Fibroblast of lung (primary cell): ENCODE results near the gene SLC16A14. TPM values are rescaled to one million over a fixed set of nuclear protein-coding genes. Genes with fewer than 3 reads are reported as not detected.

Experiments used
- DNase-seq, 2 donors: peaks; one replicate each; pipeline versions ENCODE4 v3.0.0 to v3.0.0-alpha.2; 2010; ENCODE audit warnings: low read depth in 2 of 2
- H2AFZ ChIP-seq: 2 replicates; pipeline ENCODE4 v1.5.1; 2012; ENCODE audit warnings: low read length, control low read depth, inconsistent platforms
- H3K27ac ChIP-seq: 2 replicates; pipeline ENCODE4 v1.5.1; 2011; ENCODE audit warnings: low read length, control low read depth; ENCODE audit not compliant: insufficient read depth
- H3K27me3 ChIP-seq: 2 replicates; pipeline ENCODE4 v1.5.1; 2011; ENCODE audit warnings: mild to moderate bottlenecking, low read length; ENCODE audit not compliant: control insufficient read depth, insufficient read depth
- H3K36me3 ChIP-seq: 2 replicates; pipeline ENCODE4 v1.5.1; 2011; ENCODE audit warnings: low read length; ENCODE audit not compliant: control insufficient read depth, insufficient read depth
- H3K4me1 ChIP-seq: 2 replicates; pipeline ENCODE4 v1.5.1; 2011; ENCODE audit warnings: low read length; ENCODE audit not compliant: control insufficient read depth, insufficient read depth; ENCODE audit errors: extremely low read depth
- H3K4me2 ChIP-seq: 2 replicates; pipeline ENCODE4 v1.5.1; 2011; ENCODE audit warnings: low read length, control low read depth; ENCODE audit not compliant: insufficient read depth; ENCODE audit errors: extremely low read depth
- H3K4me3 ChIP-seq, 4 experiments: fragments of 200-600 bp in 1 of 4; sonication (generic) in 1 of 4; replicated peaks in 1 of 4; 2 replicates each; pipeline ENCODE4 v1.5.1; 2011 to 2016; ENCODE audit warnings: low read length in 4 of 4, low read depth in 3 of 4, mild to moderate bottlenecking in 3 of 4, control low read depth in 2 of 4, inconsistent platforms in 1 of 4, mixed read lengths in 1 of 4; ENCODE audit not compliant: insufficient read depth in 1 of 4; ENCODE audit errors: control extremely low read depth in 1 of 4
- H3K79me2 ChIP-seq: 2 replicates; pipeline ENCODE4 v1.5.1; 2012; ENCODE audit warnings: mild to moderate bottlenecking, low read length, inconsistent platforms; ENCODE audit not compliant: control insufficient read depth, insufficient read depth
- H3K9ac ChIP-seq: 2 replicates; pipeline ENCODE4 v1.5.1; 2011; ENCODE audit warnings: mild to moderate bottlenecking, low read length, control low read depth; ENCODE audit not compliant: insufficient read depth
- H3K9me3 ChIP-seq: 2 replicates; pipeline ENCODE4 v1.5.1; 2012; ENCODE audit warnings: low read depth, low read length; ENCODE audit not compliant: control insufficient read depth, insufficient read depth
- H4K20me1 ChIP-seq: 2 replicates; pipeline ENCODE4 v1.5.1; 2011; ENCODE audit warnings: low read length; ENCODE audit not compliant: control insufficient read depth, insufficient read depth; ENCODE audit errors: extremely low read depth
- CTCF ChIP-seq, 2 donors: IDR thresholded peaks in 1 of 2; conservative IDR thresholded peaks in 1 of 2; 1 replicate in 1 of 2; 2 replicates in 1 of 2; pipeline ENCODE4 v1.5.1; 2011 to 2012; ENCODE audit warnings: low read length in 2 of 2, control low read depth in 1 of 2, inconsistent platforms in 1 of 2, low read depth in 1 of 2, mild to moderate bottlenecking in 1 of 2
- EZH2 ChIP-seq: IDR thresholded peaks from 2 replicates; pipeline ENCODE4 v1.5.1; 2012; ENCODE audit warnings: low read length, control low read depth, mild to moderate bottlenecking; ENCODE audit errors: missing control alignments
- polyA plus RNA-seq, 2 donors: library from polyadenylated mRNA; depleted of rRNA in 1 of 2; stranded (reverse) in 1 of 2; unstranded in 1 of 2; fragments of >200 nt; gene quantifications; 2 replicates each; pipeline ENCODE4 v1.2.1, GENCODE V29; 2011 to 2012; ENCODE audit warnings: missing spikeins in 1 of 2
- total RNA-seq: library from RNA; depleted of rRNA; stranded (reverse); fragments of >200 nt; gene quantifications from 2 replicates; pipeline ENCODE4 v1.2.1, GENCODE V29; 2014

Gene SLC16A14
- total and polyA plus RNA-seq, 2 donors (not counting 1 experiment from before 2014, with no cell fraction given): 1.8 to 5.6 TPM

DNA sequence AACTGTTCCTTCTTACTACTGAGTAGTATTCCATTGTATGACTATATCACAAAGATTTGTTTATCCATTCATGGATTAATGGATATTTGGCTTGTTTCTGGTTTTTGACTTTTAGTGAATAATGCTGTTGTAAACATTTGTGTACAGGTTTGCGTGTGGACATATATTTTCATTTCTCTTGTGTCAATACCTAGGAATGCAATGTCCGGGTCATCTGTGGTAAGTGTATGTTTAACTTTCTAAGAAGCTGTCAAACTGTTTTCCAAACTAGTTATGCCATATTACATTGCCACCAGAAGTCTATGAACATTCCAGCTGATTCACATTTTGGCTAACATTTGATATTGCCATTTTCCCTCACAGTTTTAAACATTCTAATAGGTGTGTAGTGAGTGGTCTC, 29.1 kb upstream of the SLC16A14 start:
- Histone ChIP-seq H3K4me1 (no peaks in the 10 kb centered on the region), H3K9me3 (no peaks in the 10 kb centered on the region), H2AFZ (no peak overlapping the region), H3K27ac (no peak overlapping the region), H3K9ac (no peak overlapping the region), H3K27me3 (no peaks in the 10 kb centered on the region), H3K79me2 (no peaks in the 10 kb centered on the region), H3K4me3 (no peak overlapping the region), H3K36me3 (no peaks in the 10 kb centered on the region), H4K20me1 (no peaks in the 10 kb centered on the region), H3K4me2 (no peak overlapping the region)
- TF ChIP-seq CTCF (conservative IDR thresholded peaks at IDR 0.05 in 1 of 2, IDR thresholded peaks at IDR 0.05 in 1 of 2; ENCODE audit: low read depth in 1 of 2, low read length in 2 of 2): no peak
- TF ChIP-seq EZH2: no peak
- DNase-seq: no peak

DNA sequence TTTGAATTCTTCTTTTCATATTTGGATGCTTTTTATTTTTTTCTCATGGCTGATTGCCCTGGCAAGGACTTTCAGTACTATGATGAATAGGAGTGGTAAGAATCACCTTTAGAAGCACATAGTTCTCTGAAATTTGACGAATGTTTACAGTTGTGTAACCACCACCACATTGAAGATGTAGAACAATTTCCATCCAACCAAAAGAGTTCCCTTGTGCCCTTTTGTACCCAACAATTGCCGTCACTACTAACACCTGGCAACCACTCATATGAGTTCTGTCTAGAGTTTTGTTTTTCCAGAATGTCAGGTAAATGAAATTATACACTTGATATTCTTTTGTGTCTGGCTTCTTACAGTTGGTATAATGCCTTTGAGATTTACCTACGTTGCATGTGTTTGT, 28.7 kb upstream of the SLC16A14 start:
- H3K36me3 ChIP-seq: no peaks in the 10 kb centered on the region

DNA sequence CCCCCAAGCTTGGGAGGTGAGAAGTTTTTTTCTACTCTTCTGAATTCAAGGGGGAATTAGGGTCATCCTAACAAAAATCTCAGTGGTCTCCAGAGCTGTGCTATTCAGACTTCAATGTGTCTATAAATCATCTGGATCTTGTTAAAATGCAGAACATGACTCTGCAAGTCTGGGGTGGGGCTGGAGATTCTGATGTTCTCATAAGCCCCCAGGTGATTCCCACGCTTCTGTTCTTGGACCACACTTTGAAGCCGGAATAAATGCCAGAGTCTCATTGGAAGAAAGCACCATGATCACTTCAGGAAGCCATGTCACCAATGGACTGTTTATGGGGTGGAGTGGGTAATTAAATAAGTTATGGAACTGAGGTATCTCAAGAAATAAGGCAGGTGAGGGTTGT, 22.2 kb upstream of the SLC16A14 start:
- Histone ChIP-seq H3K27me3 (no peaks in the 10 kb centered on the region), H3K9ac (no peak overlapping the region), H3K4me2 (no peak overlapping the region), H2AFZ (no peak overlapping the region), H3K79me2 (no peaks in the 10 kb centered on the region), H3K27ac (no peak overlapping the region), H3K36me3 (no peaks in the 10 kb centered on the region), H4K20me1 (no peaks in the 10 kb centered on the region), H3K9me3 (no peaks in the 10 kb centered on the region), H3K4me3 (no peak overlapping the region), H3K4me1 (no peaks in the 10 kb centered on the region)
- no peak for DNase-seq
- TF ChIP-seq CTCF (conservative IDR thresholded peaks at IDR 0.05 in 1 of 2, IDR thresholded peaks at IDR 0.05 in 1 of 2; ENCODE audit: low read depth in 1 of 2, low read length in 2 of 2): no peak
- no peak for TF ChIP-seq EZH2

More for the DNA sequence above, 28.7 kb upstream of the SLC16A14 start:
- Histone ChIP-seq H2AFZ (no peak overlapping the region), H3K9me3 (no peaks in the 10 kb centered on the region), H3K27me3 (no peaks in the 10 kb centered on the region), H4K20me1 (no peaks in the 10 kb centered on the region), H3K27ac (no peak overlapping the region), H3K4me1 (no peaks in the 10 kb centered on the region), H3K79me2 (no peaks in the 10 kb centered on the region), H3K4me3 (no peak overlapping the region), H3K4me2 (no peak overlapping the region), H3K9ac (no peak overlapping the region)
- no peak for DNase-seq
- TF ChIP-seq CTCF (conservative IDR thresholded peaks at IDR 0.05 in 1 of 2, IDR thresholded peaks at IDR 0.05 in 1 of 2; ENCODE audit: low read depth in 1 of 2, low read length in 2 of 2): no peak
- no peak for TF ChIP-seq EZH2
